Ectodermal cell (in vitro differentiated cells): ENCODE results near the gene ZNF445.
"Not testable (repeated sequence)": the region's sequence is repeated elsewhere in the genome, so short reads cannot be mapped to it uniquely, and the experiment has no call there.

ENCODE experiments used
- H3K27ac ChIP-seq: 2 replicates; pipeline ENCODE4 v1.7.0; 2013; ENCODE audit warnings: mild to moderate bottlenecking, low read depth, low read length; ENCODE audit not compliant: insufficient read depth, poor library complexity, severe bottlenecking
- H3K27me3 ChIP-seq: 2 replicates; pipeline ENCODE4 v1.7.0; 2013; ENCODE audit warnings: mild to moderate bottlenecking, low read length; ENCODE audit not compliant: insufficient read depth, control insufficient read depth, poor library complexity, severe bottlenecking
- H3K36me3 ChIP-seq: one replicate; pipeline ENCODE4 v1.7.0; 2013; ENCODE audit warnings: low read length; ENCODE audit not compliant: control insufficient read depth, insufficient read depth
- H3K4me1 ChIP-seq: one replicate; pipeline ENCODE4 v1.7.0; 2013; ENCODE audit warnings: low read length; ENCODE audit not compliant: control insufficient read depth, insufficient read depth
- H3K4me3 ChIP-seq: 2 replicates; pipeline ENCODE4 v1.7.0; 2013; ENCODE audit warnings: low read depth, low read length, control low read depth; ENCODE audit not compliant: insufficient read depth
- H3K9me3 ChIP-seq: 2 replicates; pipeline ENCODE4 v1.7.0; 2013; ENCODE audit warnings: mild to moderate bottlenecking, low read length, moderate library complexity; ENCODE audit not compliant: control insufficient read depth
- WGBS, 2 experiments: methylation state at CpG; one replicate each; pipeline ENCODE4 v1.1.7; 2013; ENCODE audit warnings: missing lambda C conversion rate in 2 of 2; 5-methylcytosine and 5-hydroxymethylcytosine counted together

ZNF445 gene

GRCh38 chr3:44464920-44465319 lies 12.6 kb downstream of the ZNF445 start:
- not testable (repeated sequence) for H3K4me1 ChIP-seq, H3K27ac ChIP-seq, H3K27me3 ChIP-seq, H3K4me3 ChIP-seq, H3K9me3 ChIP-seq
- 90 to 97% methylated on average over 6 of the region's 7 CpGs for WGBS, 2 experiments
- peaks cover 15% of the 10 kb centered on the region for H3K36me3 ChIP-seq

- Histone ChIP-seq H3K27me3 (no peaks in the 10 kb centered on the region), H3K4me1 (no peaks in the 10 kb centered on the region), H3K4me3 (no peak overlapping the region), H3K27ac (no peak overlapping the region), H3K36me3 (peaks cover 13% of the 10 kb centered on the region), H3K9me3 (no peaks in the 10 kb centered on the region)
- 95% methylated on average over 7 of the region's 7 CpGs for WGBS, 2 experiments
Measured at GRCh38 chr3:44464509-44464908, 13.0 kb downstream of the ZNF445 start.

GRCh38 chr3:44460050-44460449 lies 17.4 kb downstream of the ZNF445 start:
- not testable (repeated sequence) for H3K4me3 ChIP-seq, H3K9me3 ChIP-seq, H3K27ac ChIP-seq, H3K4me1 ChIP-seq, H3K27me3 ChIP-seq
- H3K36me3 ChIP-seq, result peaks cover 19% of the 10 kb centered on the region
- WGBS, 2 experiments, result 92 to 98% methylated on average over 4 of the region's 4 CpGs

- Histone ChIP-seq H3K4me3 (no peak overlapping the region), H3K9me3 (no peaks in the 10 kb centered on the region), H3K27ac (no peak overlapping the region), H3K36me3 (peaks cover 31% of the 10 kb centered on the region), H3K27me3 (no peaks in the 10 kb centered on the region), H3K4me1 (no peaks in the 10 kb centered on the region)
- 95 to 97% methylated on average over 10 of the region's 10 CpGs for WGBS, 2 experiments
Measured at GRCh38 chr3:44455318-44455717, 22.2 kb downstream of the ZNF445 start.

- Histone ChIP-seq H3K27ac (no peak overlapping the region), H3K4me3 (no peak overlapping the region), H3K36me3 (peaks cover 42% of the 10 kb centered on the region), H3K9me3 (no peaks in the 10 kb centered on the region), H3K27me3 (no peaks in the 10 kb centered on the region), H3K4me1 (no peaks in the 10 kb centered on the region)
- 93 to 95% methylated on average over 4 of the region's 4 CpGs for WGBS, 2 experiments
Measured at GRCh38 chr3:44454258-44454657, 23.2 kb downstream of the ZNF445 start.

GRCh38 chr3:44451441-44451840 lies 26.0 kb downstream of the ZNF445 start:
- no peaks in the 10 kb centered on the region for H3K9me3 ChIP-seq
- no peaks in the 10 kb centered on the region for H3K4me1 ChIP-seq
- 93 to 97% methylated on average over 3 of the region's 3 CpGs for WGBS, 2 experiments
- no peak overlapping the region for H3K27ac ChIP-seq
- peaks cover 70% of the 10 kb centered on the region for H3K36me3 ChIP-seq
- H3K27me3 ChIP-seq, result no peaks in the 10 kb centered on the region
- no peak overlapping the region for H3K4me3 ChIP-seq

GRCh38 chr3:44446929-44447328 lies 30.5 kb downstream of the ZNF445 start:
- H3K4me3 ChIP-seq, result no peak overlapping the region
- WGBS, 2 experiments, result 96 to 97% methylated on average over 5 of the region's 5 CpGs
- no peaks in the 10 kb centered on the region for H3K27me3 ChIP-seq
- H3K36me3 ChIP-seq, result peaks cover 65% of the 10 kb centered on the region
- H3K9me3 ChIP-seq, result no peaks in the 10 kb centered on the region
- no peak overlapping the region for H3K27ac ChIP-seq
- no peaks in the 10 kb centered on the region for H3K4me1 ChIP-seq

GRCh38 chr3:44445786-44446185 lies 31.7 kb downstream of the ZNF445 start:
- Histone ChIP-seq H3K36me3 (peaks cover 65% of the 10 kb centered on the region), H3K27ac (no peak overlapping the region), H3K27me3 (no peaks in the 10 kb centered on the region), H3K9me3 (no peaks in the 10 kb centered on the region), H3K4me3 (no peak overlapping the region), H3K4me1 (no peaks in the 10 kb centered on the region)
- WGBS, 2 experiments, result 95 to 97% methylated on average over 5 of the region's 5 CpGs

- WGBS, 2 experiments, result 94 to 95% methylated on average over 7 of the region's 7 CpGs
Measured at GRCh38 chr3:44444896-44445691, 32.4 kb downstream of the ZNF445 start.

GRCh38 chr3:44444437-44444836 lies 33.0 kb downstream of the ZNF445 start:
- WGBS, 2 experiments, result 95 to 96% methylated on average over 2 of the region's 2 CpGs
- H3K36me3 ChIP-seq, result peaks cover 52% of the 10 kb centered on the region

More at GRCh38 chr3:44444896-44445691, 32.4 kb downstream of the ZNF445 start:
- H3K9me3 ChIP-seq, result no peaks in the 10 kb centered on the region
- H3K36me3 ChIP-seq, result peaks cover 59% of the 10 kb centered on the region
- no peak overlapping the region for H3K27ac ChIP-seq
- no peaks in the 10 kb centered on the region for H3K4me1 ChIP-seq
- no peaks in the 10 kb centered on the region for H3K27me3 ChIP-seq
- H3K4me3 ChIP-seq, result no peak overlapping the region

More at GRCh38 chr3:44444437-44444836, 33.0 kb downstream of the ZNF445 start:
- no peaks in the 10 kb centered on the region for H3K27me3 ChIP-seq
- H3K9me3 ChIP-seq, result no peaks in the 10 kb centered on the region
- no peaks in the 10 kb centered on the region for H3K4me1 ChIP-seq
- H3K27ac ChIP-seq, result no peak overlapping the region
- H3K4me3 ChIP-seq, result no peak overlapping the region
